LNCaP clone FGC (cell line): ENCODE data around the gene ITGA2B.

ENCODE experiments used
- DNase-seq: peaks from one replicate; pipeline ENCODE4 v3.0.0-alpha.2; 2011; ENCODE audit warnings: low read depth
- H3K4me3 ChIP-seq: 2 replicates; pipeline ENCODE4 v1.5.1; 2011; ENCODE audit warnings: mild to moderate bottlenecking, low read depth, low read length, control low read depth
- TF ChIP-seq, protein P1 (sequence below): IDR thresholded peaks from 2 replicates; pipeline ENCODE4 v1.5.1; 2012; ENCODE audit warnings: mild to moderate bottlenecking; ENCODE audit not compliant: control insufficient read depth, insufficient read depth; ENCODE audit errors: extremely low read depth

ITGA2B gene

DNA sequence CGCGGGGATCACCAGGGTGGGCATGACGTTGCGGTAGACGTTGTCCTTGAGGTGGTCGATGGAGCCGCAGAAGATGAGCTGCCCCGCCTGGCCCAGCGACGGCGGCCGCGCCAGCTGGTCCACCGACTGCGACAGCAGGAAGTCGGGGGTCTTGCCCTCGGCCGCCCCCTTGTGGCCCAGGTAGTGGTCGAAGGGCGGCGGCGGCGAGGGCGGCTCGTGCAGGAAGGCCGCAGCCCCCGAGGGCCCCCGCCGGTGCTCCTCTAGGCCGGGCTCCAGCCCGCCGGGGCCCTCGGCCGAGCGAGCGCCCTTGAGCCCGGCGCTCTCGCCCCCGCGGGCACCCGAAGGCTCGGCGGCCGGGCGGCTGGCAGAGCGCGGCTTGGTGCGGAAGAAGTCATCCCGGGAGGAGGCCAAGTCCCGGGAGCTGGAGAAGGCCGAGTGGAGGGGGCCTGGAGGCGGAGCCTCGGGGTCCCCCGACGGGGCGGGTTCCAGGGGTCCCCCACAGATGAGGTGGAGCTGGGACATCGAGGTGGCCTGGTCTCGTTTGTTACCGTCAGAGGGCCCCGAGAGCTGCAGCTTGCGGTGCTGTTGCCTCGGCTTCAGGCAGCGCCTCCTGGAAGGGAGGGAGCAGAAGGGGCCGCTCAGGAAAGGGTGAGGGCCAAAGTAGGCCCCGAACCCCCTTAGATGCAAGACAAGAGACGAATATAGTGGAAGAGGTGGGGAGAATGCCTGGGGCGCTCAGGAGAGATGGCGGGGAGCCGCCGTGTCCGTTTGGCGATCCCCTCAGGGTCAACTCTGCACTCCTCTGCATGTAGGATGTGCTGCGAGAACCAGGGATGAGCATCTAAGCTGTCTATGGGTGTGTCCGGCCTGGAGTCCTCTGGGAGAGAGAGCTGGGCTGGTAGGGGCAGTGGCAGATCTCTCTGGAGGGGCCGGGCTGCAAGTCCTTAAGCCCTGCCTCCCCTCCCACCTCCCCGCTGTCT lies 34.6 kb downstream of the ITGA2B start:
- no peak for DNase-seq
- H3K4me3 ChIP-seq = no peak overlapping the region
- TF ChIP-seq, protein P1, sequence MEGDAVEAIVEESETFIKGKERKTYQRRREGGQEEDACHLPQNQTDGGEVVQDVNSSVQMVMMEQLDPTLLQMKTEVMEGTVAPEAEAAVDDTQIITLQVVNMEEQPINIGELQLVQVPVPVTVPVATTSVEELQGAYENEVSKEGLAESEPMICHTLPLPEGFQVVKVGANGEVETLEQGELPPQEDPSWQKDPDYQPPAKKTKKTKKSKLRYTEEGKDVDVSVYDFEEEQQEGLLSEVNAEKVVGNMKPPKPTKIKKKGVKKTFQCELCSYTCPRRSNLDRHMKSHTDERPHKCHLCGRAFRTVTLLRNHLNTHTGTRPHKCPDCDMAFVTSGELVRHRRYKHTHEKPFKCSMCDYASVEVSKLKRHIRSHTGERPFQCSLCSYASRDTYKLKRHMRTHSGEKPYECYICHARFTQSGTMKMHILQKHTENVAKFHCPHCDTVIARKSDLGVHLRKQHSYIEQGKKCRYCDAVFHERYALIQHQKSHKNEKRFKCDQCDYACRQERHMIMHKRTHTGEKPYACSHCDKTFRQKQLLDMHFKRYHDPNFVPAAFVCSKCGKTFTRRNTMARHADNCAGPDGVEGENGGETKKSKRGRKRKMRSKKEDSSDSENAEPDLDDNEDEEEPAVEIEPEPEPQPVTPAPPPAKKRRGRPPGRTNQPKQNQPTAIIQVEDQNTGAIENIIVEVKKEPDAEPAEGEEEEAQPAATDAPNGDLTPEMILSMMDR = no peak

DNA sequence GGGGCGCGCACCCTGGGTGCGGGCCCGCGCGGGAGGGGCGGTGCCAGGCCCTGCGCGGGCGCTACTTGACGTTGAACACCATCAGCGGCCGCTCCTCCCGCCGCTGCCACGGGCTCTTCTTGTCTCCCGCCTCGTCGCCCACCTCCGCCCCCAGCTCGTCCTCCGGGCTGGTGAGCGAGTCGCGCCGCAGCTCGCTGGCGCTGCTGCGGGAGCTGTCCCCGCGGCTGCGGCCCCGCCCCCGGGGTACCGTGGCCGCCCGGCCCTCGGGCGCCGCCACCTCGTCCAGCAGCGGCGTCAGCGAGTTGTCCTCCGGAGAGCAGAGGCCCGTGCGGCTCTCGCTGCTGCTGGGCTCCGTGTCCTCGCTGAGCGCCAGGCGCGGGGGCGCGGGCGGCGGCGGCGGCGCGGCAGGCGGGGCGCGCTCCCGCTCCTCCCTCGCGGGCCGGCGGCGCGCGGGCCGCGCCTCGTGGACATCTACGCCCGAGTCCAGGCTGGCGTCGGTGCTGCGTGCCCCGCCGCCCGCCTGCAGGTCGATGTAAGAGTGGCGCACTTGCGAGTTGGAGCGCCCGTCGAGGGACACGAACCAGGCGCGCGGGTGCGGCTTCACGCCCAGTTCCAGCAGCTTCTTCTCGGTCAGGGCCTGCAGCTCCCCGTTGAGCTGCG lies 35.6 kb downstream of the ITGA2B start:
- no peak for DNase-seq

DNA sequence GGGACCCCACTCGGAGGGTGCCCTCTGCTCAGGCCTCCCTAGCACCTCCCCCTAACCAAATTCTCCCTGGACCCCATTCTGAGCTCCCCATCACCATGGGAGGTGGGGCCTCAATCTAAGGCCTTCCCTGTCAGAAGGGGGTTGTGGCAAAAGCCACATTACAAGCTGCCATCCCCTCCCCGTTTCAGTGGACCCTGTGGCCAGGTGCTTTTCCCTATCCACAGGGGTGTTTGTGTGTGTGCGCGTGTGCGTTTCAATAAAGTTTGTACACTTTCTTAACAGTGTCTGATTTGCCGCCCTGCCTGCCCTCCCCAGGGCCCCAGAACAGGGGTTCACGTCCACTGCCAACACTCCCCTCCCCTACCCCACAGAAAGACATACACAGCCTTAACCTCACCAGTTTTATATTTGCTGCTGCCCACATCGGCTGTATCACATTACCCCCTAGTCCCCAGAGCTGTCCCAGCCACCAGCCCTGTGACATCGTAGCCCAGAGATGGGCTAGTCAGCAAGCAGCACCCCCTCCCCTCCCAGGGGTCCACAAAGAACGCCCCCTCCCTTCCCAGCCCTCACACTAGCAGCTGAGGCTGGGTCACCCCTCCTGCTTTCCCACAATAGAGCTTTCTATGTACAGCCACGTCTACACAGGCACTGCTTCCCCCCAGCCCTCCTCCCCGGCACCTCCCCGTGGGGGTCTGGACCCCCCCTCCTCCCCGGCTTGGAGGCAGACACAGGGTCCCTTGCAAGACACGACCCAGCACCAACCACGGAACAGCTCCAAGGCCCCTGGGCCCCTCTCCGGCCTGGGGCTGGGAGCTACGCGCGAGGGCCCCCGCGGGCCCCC lies 36.4 kb downstream of the ITGA2B start:
- H3K4me3 ChIP-seq = no peak overlapping the region
- no peak for DNase-seq
- TF ChIP-seq, protein P1 = no peak

More for the DNA sequence above, 35.6 kb downstream of the ITGA2B start:
- TF ChIP-seq, protein P1 = no peak
- H3K4me3 ChIP-seq = no peak overlapping the region

DNA sequence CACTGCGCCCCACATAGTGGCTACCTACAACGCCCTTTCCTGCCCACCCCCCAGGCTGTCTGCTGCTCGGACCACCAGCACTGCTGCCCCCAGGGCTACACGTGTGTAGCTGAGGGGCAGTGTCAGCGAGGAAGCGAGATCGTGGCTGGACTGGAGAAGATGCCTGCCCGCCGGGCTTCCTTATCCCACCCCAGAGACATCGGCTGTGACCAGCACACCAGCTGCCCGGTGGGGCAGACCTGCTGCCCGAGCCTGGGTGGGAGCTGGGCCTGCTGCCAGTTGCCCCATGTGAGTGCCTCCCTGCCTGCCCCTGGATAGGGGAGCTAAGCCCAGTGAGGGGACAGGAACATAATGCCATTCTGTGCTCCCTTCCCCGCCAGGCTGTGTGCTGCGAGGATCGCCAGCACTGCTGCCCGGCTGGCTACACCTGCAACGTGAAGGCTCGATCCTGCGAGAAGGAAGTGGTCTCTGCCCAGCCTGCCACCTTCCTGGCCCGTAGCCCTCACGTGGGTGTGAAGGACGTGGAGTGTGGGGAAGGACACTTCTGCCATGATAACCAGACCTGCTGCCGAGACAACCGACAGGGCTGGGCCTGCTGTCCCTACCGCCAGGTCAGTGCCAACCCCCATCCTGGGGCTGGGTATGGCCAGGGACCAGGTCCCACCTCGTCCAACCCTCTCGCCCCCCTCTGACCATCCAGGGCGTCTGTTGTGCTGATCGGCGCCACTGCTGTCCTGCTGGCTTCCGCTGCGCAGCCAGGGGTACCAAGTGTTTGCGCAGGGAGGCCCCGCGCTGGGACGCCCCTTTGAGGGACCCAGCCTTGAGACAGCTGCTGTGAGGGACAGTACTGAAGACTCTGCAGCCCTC lies 37.3 kb downstream of the ITGA2B start:
- TF ChIP-seq, protein P1 = no peak
- DNase-seq = no peak
- H3K4me3 ChIP-seq = no peak overlapping the region

DNA sequence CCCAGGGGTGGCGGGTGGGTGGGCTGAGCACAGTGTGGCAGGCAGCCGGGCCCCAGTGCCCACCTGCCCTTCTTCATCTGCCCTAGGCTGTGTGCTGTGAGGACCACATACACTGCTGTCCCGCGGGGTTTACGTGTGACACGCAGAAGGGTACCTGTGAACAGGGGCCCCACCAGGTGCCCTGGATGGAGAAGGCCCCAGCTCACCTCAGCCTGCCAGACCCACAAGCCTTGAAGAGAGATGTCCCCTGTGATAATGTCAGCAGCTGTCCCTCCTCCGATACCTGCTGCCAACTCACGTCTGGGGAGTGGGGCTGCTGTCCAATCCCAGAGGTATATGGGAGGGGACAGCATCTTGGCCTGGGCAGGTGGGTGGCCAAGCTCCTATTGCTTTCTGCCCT lies 38.0 kb downstream of the ITGA2B start:
- H3K4me3 ChIP-seq = no peak overlapping the region
- no peak for DNase-seq
- TF ChIP-seq, protein P1 = no peak
